Upper lobe of left lung (tissue), 6 donors: ENCODE results near the gene NPDC1. TPM values are rescaled to one million over a fixed set of nuclear protein-coding genes. Genes with fewer than 3 reads are reported as not detected.

Source experiments
- ATAC-seq, 2 donors: fragments of 200-7000 bp; cut with Tn5 transposase; one replicate each; pipeline ENCODE4 v1.9.1; 2022; ENCODE audit warnings: mild to moderate bottlenecking in 2 of 2, moderate library complexity in 2 of 2; ENCODE audit not compliant: low FRiP score in 2 of 2
- DNase-seq, 2 donors: peaks; one replicate each; pipeline ENCODE4 v3.0.0-alpha.2; 2019 to 2020
- H3K27ac ChIP-seq, 4 donors: fragments of 200-600 bp; sonication (generic); one replicate each; pipeline ENCODE4 v1.5.1; 2016 to 2019
- H3K27me3 ChIP-seq, 4 donors: fragments of 200-600 bp; sonication (generic); one replicate each; pipeline ENCODE4 v1.5.1; 2017 to 2019
- H3K36me3 ChIP-seq, 4 donors: fragments of 200-600 bp; sonication (generic); one replicate each; pipeline ENCODE4 v1.5.1; 2016 to 2019
- H3K4me1 ChIP-seq, 4 donors: fragments of 200-600 bp; sonication (generic); one replicate each; pipeline ENCODE4 v1.5.1; 2018 to 2019
- H3K4me3 ChIP-seq, 4 donors: fragments of 200-600 bp; sonication (generic); one replicate each; pipeline ENCODE4 v1.5.1; 2017 to 2019; ENCODE audit warnings: mild to moderate bottlenecking in 2 of 4, moderate library complexity in 1 of 4
- H3K9me3 ChIP-seq, 4 donors: fragments of 200-600 bp; sonication (generic); one replicate each; pipeline ENCODE4 v1.5.1; 2018 to 2019
- EP300 ChIP-seq, 4 donors: sonication (generic); formaldehyde crosslinking; IDR thresholded peaks; one replicate each; pipeline ENCODE4 v1.5.1; 2017; ENCODE audit warnings: antibody characterized with exemption in 4 of 4, control low read depth in 2 of 4
- POLR2A ChIP-seq, 4 donors: fragments of 450-650 bp; IDR thresholded peaks; one replicate each; pipeline ENCODE4 v1.5.1; 2016 to 2017; ENCODE audit warnings: antibody characterized with exemption in 4 of 4, mild to moderate bottlenecking in 2 of 4
- POLR2AphosphoS5 ChIP-seq, 2 donors: sonication (generic); formaldehyde crosslinking; IDR thresholded peaks; one replicate each; pipeline ENCODE4 v1.5.1; 2017; ENCODE audit warnings: antibody characterized with exemption in 2 of 2
- WGBS, 2 donors: methylation state at CpG; one replicate each; pipeline ENCODE4 v1.1.5; 2017 to 2018; 5-methylcytosine and 5-hydroxymethylcytosine counted together
- total RNA-seq, 6 donors: library from RNA; depleted of rRNA in 4 of 6; stranded (reverse); fragments of >200 nt in 4 of 6; gene quantifications; one replicate each; pipeline versions ENCODE4 v1.1.0 to v1.2.1, GENCODE V29; 2016 to 2021
- TF ChIP-seq, protein P1 (sequence below), 6 experiments: fragments of 450-650 bp in 4 of 6; fragments of 200-600 bp in 2 of 6; sonication (generic) in 2 of 6; IDR thresholded peaks; one replicate each; pipeline ENCODE4 v1.5.1; 2016 to 2019; ENCODE audit warnings: antibody characterized with exemption in 6 of 6
- donor health status: DM: no; HTN: no; CAD: no; lungs with moderate emphysema.
- donor health status: DM: no; HTN: yes; CAD: no; lungs with severe emphysema.

The NPDC1 gene
- total RNA-seq, 6 donors from 2014 or later: 26.7 to 199 (median 73.2) TPM

DNA sequence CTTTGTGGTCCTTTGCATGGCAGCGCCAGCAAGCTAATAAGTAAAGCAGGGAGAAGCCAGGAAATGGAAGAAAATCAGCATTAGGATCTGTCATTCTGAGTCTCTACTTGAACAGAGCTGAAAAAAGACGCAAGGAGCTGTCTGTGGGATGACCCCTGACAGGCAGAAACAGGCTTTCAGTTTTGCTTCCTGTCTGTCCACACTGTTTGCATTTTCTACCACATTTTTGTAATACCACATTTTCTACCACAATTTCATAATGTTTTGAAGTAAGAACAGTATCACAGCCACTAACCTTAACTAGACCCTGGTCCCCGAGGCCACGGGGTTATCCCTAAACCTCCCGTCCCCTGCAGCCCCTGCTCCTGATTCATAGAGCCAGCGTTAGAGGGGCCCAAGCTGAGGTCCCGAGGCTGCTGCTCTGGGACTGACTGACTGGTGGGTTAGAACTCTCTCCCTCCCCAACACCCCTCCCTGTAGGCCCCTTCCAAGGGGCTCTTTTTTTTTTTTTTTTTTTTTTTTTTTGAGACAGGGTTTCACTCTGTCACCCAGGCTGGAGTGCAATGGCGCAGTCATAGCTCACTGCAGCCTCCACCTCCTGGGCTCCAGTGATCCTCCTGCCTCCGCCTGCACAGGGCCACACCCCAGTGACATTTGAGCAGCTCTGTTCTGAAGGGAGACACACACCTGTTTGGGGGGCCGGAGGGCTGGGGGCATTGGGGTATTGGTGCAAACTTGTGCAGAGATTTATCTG, 45.6 kb downstream of the NPDC1 start:
- no peaks in the 10 kb centered on the region for H3K36me3 ChIP-seq
- no peaks in the 10 kb centered on the region for H3K27me3 ChIP-seq
- no peaks in the 10 kb centered on the region for H3K9me3 ChIP-seq
- WGBS, 2 donors: 58% methylated on average over 10 of the region's 10 CpGs
- ATAC-seq (peak in 1 of 2 donors; percentile 14), DNase-seq (no peak)
- H3K27ac ChIP-seq: peak overlapping the region; percentile 40 to 67 (median 64)
- no peak for TF ChIP-seq POLR2A (IDR thresholded peaks at IDR 0.05)
- TF ChIP-seq, protein P1, sequence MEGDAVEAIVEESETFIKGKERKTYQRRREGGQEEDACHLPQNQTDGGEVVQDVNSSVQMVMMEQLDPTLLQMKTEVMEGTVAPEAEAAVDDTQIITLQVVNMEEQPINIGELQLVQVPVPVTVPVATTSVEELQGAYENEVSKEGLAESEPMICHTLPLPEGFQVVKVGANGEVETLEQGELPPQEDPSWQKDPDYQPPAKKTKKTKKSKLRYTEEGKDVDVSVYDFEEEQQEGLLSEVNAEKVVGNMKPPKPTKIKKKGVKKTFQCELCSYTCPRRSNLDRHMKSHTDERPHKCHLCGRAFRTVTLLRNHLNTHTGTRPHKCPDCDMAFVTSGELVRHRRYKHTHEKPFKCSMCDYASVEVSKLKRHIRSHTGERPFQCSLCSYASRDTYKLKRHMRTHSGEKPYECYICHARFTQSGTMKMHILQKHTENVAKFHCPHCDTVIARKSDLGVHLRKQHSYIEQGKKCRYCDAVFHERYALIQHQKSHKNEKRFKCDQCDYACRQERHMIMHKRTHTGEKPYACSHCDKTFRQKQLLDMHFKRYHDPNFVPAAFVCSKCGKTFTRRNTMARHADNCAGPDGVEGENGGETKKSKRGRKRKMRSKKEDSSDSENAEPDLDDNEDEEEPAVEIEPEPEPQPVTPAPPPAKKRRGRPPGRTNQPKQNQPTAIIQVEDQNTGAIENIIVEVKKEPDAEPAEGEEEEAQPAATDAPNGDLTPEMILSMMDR (IDR thresholded peaks at IDR 0.05): no peak
- no peak for TF ChIP-seq POLR2AphosphoS5 (IDR thresholded peaks at IDR 0.05)
- no peak for TF ChIP-seq EP300 (IDR thresholded peaks at IDR 0.05)
- peaks cover 39 to 57% (median 45%) of the 10 kb centered on the region in 4 donors for H3K4me1 ChIP-seq
- peak overlapping the region in 1 of 4 donors; percentile 8 for H3K4me3 ChIP-seq

DNA sequence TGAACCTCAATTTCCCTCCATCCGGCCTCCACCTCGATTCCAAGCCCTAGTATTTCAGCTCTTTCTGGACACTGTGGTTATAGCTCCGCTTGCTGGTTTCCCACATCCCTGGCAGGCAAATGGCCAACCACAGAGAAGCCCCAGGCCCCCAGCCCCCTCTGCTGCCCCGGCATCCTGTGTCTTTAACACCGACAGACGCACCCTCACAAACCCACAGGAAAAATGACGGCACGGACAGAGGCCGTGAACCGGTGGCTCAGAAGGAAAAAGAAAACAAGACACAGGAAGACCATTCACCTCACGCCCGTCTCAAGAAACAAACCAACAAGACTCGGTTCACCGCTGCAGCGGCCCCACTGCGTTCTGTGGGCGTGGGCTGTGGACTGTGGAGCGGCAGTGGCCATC, 48.1 kb downstream of the NPDC1 start:
- WGBS, 2 donors: 46 to 49% methylated on average over 16 to 18 of the region's 18 CpGs
- H3K4me3 ChIP-seq: no peak overlapping the region
- ATAC-seq (no peak), DNase-seq (peak; percentile 47 to 69)
- TF ChIP-seq, protein P1 (IDR thresholded peaks at IDR 0.05): peak in 1 of 6 experiments; percentile 12
- TF ChIP-seq EP300 (IDR thresholded peaks at IDR 0.05) (no peak), POLR2AphosphoS5 (IDR thresholded peaks at IDR 0.05) (peak in 1 of 2 donors; percentile 32)
- H3K36me3 ChIP-seq: peaks cover 0 to 12% (median 5%) of the 10 kb centered on the region in 4 donors
- H3K9me3 ChIP-seq: no peaks in the 10 kb centered on the region
- no peaks in the 10 kb centered on the region for H3K27me3 ChIP-seq
- peak overlapping the region in 3 of 4 donors; percentile 19 to 90 (median 73) for H3K27ac ChIP-seq
- peaks cover 62 to 83% (median 70%) of the 10 kb centered on the region in 4 donors for H3K4me1 ChIP-seq

DNA sequence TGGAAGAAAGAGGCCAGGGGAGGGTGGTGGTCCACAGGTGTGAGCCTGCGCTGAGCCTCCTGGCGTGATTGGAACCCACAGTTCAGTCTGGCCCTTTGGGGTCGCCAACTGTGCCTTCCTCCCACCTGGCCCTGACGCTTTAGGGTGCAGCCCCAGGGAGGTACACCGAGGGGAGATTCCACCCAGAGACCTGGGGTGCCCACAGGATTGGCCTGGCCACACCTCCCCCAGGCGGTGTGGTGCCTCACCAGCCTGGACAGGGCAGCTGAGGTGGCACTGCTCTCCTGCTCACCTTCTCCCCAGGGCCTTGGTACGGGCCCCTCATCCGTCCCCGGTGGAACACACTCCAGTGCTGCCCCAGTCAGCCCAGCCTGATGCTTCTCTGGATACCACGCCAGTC, 48.6 kb downstream of the NPDC1 start:
- Histone ChIP-seq H3K27ac (peak overlapping the region in 3 of 4 donors; percentile 67 to 90 (median 73)), H3K4me1 (peaks cover 65 to 87% (median 74%) of the 10 kb centered on the region in 4 donors), H3K4me3 (peak overlapping the region in 2 of 4 donors; percentile 46 to 50), H3K9me3 (no peaks in the 10 kb centered on the region), H3K27me3 (no peaks in the 10 kb centered on the region), H3K36me3 (peaks cover 0 to 12% (median 5%) of the 10 kb centered on the region in 4 donors)
- WGBS, 2 donors: 76 to 77% methylated on average over 10 of the region's 10 CpGs
- peak in 1 of 2 donors; percentile 59 for DNase-seq
- TF ChIP-seq EP300 (IDR thresholded peaks at IDR 0.05) (no peak), POLR2AphosphoS5 (IDR thresholded peaks at IDR 0.05) (no peak), POLR2A (IDR thresholded peaks at IDR 0.05) (no peak)
- TF ChIP-seq, protein P1 (IDR thresholded peaks at IDR 0.05): no peak
- ATAC-seq: no peak

DNA sequence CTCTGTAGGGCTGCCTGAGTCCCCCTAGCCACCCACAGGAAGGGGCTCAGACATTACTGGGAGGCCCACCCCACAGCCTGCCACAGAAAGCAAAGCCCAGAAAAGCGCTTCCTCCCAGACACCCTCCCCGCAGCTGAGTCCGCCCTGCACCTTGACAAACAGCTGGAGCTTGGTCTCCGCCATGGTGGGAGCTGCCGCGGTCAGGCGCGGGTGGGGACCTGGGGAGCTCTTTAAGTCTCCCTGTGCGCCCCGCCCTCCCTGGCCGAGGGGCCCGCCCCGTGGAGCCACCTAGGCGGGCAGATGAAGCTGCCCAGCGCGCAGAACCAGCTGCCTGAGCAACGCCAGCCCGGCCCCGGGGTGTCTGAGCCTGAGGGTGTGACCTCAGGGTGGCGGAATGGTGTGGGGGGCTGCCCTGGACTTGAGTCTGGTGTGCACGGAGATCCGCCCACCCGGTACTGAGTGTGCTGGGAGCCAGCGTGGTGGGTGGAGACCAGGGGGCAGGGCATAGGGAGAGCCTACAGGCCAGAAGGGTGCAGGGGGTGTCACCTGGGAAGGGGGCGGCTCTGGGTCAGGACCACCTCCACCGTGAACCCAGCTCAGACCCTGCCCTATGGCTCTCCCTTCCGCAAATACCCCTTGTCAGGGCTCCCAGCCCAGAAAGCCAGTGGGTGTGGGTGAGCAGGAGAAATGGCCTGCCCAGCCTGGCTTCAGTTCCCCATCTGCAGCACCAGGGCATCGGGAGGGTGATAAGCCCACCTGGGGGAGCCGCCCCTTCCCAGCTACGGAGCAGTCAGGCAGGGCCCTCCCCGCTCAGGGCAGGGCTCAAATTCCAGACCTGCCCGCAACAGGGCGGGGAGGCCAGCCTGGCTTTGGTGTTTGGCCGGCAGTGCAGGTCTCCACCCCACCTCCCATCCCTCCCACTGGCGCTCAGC, 49.4 kb downstream of the NPDC1 start, which contains the start of gene CLIC3:
Gene CLIC3, minus strand, starts transcription at position 208 of the 932 bp plus-strand sequence. Its CDS starts 25 bp downstream, at position 183.
- Histone ChIP-seq H3K9me3 (no peaks in the 10 kb centered on the region), H3K27me3 (no peaks in the 10 kb centered on the region), H3K36me3 (peaks cover 0 to 12% (median 5%) of the 10 kb centered on the region in 4 donors), H3K4me1 (peaks cover 68 to 91% (median 74%) of the 10 kb centered on the region in 4 donors), H3K27ac (peak within 1 kb of the TSS; percentile 67 to 90 (median 78)), H3K4me3 (peak within 1 kb of the TSS in 3 of 4 donors; percentile 31 to 50 (median 46))
- TF ChIP-seq POLR2AphosphoS5 (IDR thresholded peaks at IDR 0.05): peak in 1 of 2 donors; percentile 67
- TF ChIP-seq EP300 (IDR thresholded peaks at IDR 0.05): no peak
- peak in 1 of 4 donors; percentile 52 for TF ChIP-seq POLR2A (IDR thresholded peaks at IDR 0.05)
- TF ChIP-seq, protein P1 (IDR thresholded peaks at IDR 0.05): no peak
- WGBS, 2 donors: 14 to 28% methylated on average over 13 to 34 of the region's 35 CpGs
- DNase-seq: peak; percentile 83 to 93
- ATAC-seq: peak; percentile 18 to 70
